SK-N-MC (cell line): ENCODE data around the gene SF3B6.
"Not testable (repeated sequence)": the region's sequence is repeated elsewhere in the genome, so short reads cannot be mapped to it uniquely, and the experiment has no call there.

Source experiments
- DNase-seq: peaks from one replicate; pipeline ENCODE4 v3.0.0-alpha.2; 2011; ENCODE audit warnings: low read depth, low spot score
- H3K27ac ChIP-seq: fragments of 200-600 bp; sonication (generic); 2 replicates; pipeline ENCODE4 v1.5.1; 2016; ENCODE audit warnings: mixed run types
- H3K36me3 ChIP-seq: fragments of 200-600 bp; sonication (generic); 2 replicates; pipeline ENCODE4 v1.6.1; 2017; ENCODE audit warnings: antibody characterized with exemption, low read length, mixed read lengths; ENCODE audit not compliant: insufficient read depth
- H3K4me3 ChIP-seq: fragments of 200-600 bp; sonication (generic); 2 replicates; pipeline ENCODE4 v1.5.1; 2016
- H3K9ac ChIP-seq: fragments of 200-600 bp; sonication (generic); 2 replicates; pipeline ENCODE4 v1.8.0; 2017; ENCODE audit warnings: mixed run types, mixed read lengths; ENCODE audit not compliant: insufficient read length
- H3K9me3 ChIP-seq: fragments of 200-600 bp; sonication (generic); 2 replicates; pipeline ENCODE4 v1.6.1; 2017; ENCODE audit warnings: low read depth, mild to moderate bottlenecking, antibody characterized with exemption, low read length, moderate library complexity, mixed read lengths
- EZH2 ChIP-seq: fragments of 200-600 bp; sonication (generic); IDR thresholded peaks from one replicate; pipeline ENCODE4 v1.6.1; 2017; ENCODE audit warnings: antibody characterized with exemption
- FOXP2 ChIP-seq: optimal IDR thresholded peaks from 2 replicates; pipeline ENCODE3; 2011; ENCODE audit warnings: mild to moderate bottlenecking, moderate library complexity; ENCODE audit not compliant: insufficient read depth; ENCODE audit errors: extremely low read length, control extremely low read depth
- POLR2AphosphoS5 ChIP-seq: IDR thresholded peaks from 2 replicates; pipeline ENCODE4 v1.6.1; 2012; ENCODE audit warnings: mild to moderate bottlenecking, low read depth, low read length, borderline replicate concordance

Gene SF3B6

GRCh38 chr2:24115057-24115456 lies 38.9 kb upstream of the SF3B6 start:
- Histone ChIP-seq H3K27ac (no peak overlapping the region), H3K4me3 (no peak overlapping the region), H3K9ac (no peak overlapping the region), H3K9me3 (no peaks in the 10 kb centered on the region), H3K36me3 (no peaks in the 10 kb centered on the region)
- no peak for DNase-seq
- no peak for TF ChIP-seq FOXP2
- TF ChIP-seq EZH2: no peak
- TF ChIP-seq POLR2AphosphoS5: no peak

- no peak for DNase-seq
Observed at GRCh38 chr2:24111407-24111901, 35.3 kb upstream of the SF3B6 start.

GRCh38 chr2:24110660-24111303 lies 34.7 kb upstream of the SF3B6 start:
- H3K4me3 ChIP-seq: no peak overlapping the region
- no peak for DNase-seq
- TF ChIP-seq FOXP2 (no peak), EZH2 (no peak), POLR2AphosphoS5 (no peak)
- H3K9ac ChIP-seq: no peak overlapping the region
- no peaks in the 10 kb centered on the region for H3K36me3 ChIP-seq
- no peak overlapping the region for H3K27ac ChIP-seq
- H3K9me3 ChIP-seq: no peaks in the 10 kb centered on the region

More at GRCh38 chr2:24111407-24111901, 35.3 kb upstream of the SF3B6 start:
- H3K27ac ChIP-seq: no peak overlapping the region
- H3K36me3 ChIP-seq: no peaks in the 10 kb centered on the region
- H3K9ac ChIP-seq: no peak overlapping the region
- no peaks in the 10 kb centered on the region for H3K9me3 ChIP-seq
- no peak for TF ChIP-seq EZH2
- TF ChIP-seq FOXP2: no peak
- no peak for TF ChIP-seq POLR2AphosphoS5
- H3K4me3 ChIP-seq: no peak overlapping the region

- DNase-seq, H3K4me3 ChIP-seq, H3K9ac ChIP-seq, H3K36me3 ChIP-seq, H3K9me3 ChIP-seq, H3K27ac ChIP-seq: not testable (repeated sequence)
Observed at GRCh38 chr2:24109431-24109830, 33.3 kb upstream of the SF3B6 start.

- Histone ChIP-seq H3K36me3 (no peaks in the 10 kb centered on the region), H3K27ac (no peak overlapping the region), H3K4me3 (no peak overlapping the region), H3K9me3 (no peaks in the 10 kb centered on the region), H3K9ac (no peak overlapping the region)
- DNase-seq: no peak
- TF ChIP-seq EZH2 (no peak), FOXP2 (no peak), POLR2AphosphoS5 (no peak)
Observed at GRCh38 chr2:24107336-24107735, 31.2 kb upstream of the SF3B6 start.

- H3K4me3 ChIP-seq: no peak overlapping the region
- no peaks in the 10 kb centered on the region for H3K9me3 ChIP-seq
- DNase-seq: no peak
- H3K36me3 ChIP-seq: no peaks in the 10 kb centered on the region
- no peak overlapping the region for H3K27ac ChIP-seq
- no peak overlapping the region for H3K9ac ChIP-seq
- no peak for TF ChIP-seq FOXP2
- no peak for TF ChIP-seq EZH2
- no peak for TF ChIP-seq POLR2AphosphoS5
Observed at GRCh38 chr2:24106786-24107185, 30.7 kb upstream of the SF3B6 start.

- no peak for DNase-seq
- no peak overlapping the region for H3K4me3 ChIP-seq
- TF ChIP-seq EZH2 (no peak), FOXP2 (no peak), POLR2AphosphoS5 (no peak)
- H3K9ac ChIP-seq: no peak overlapping the region
- H3K36me3 ChIP-seq: no peaks in the 10 kb centered on the region
- no peaks in the 10 kb centered on the region for H3K9me3 ChIP-seq
- no peak overlapping the region for H3K27ac ChIP-seq
Observed at GRCh38 chr2:24105816-24106215, 29.7 kb upstream of the SF3B6 start.

GRCh38 chr2:24104906-24105305 lies 28.8 kb upstream of the SF3B6 start:
- no peaks in the 10 kb centered on the region for H3K36me3 ChIP-seq
- no peak overlapping the region for H3K4me3 ChIP-seq
- no peak for DNase-seq
- no peak overlapping the region for H3K9ac ChIP-seq
- no peak overlapping the region for H3K27ac ChIP-seq
- TF ChIP-seq FOXP2 (no peak), POLR2AphosphoS5 (no peak), EZH2 (no peak)
- no peaks in the 10 kb centered on the region for H3K9me3 ChIP-seq

GRCh38 chr2:24104110-24104650 lies 28.1 kb upstream of the SF3B6 start:
- H3K27ac ChIP-seq: no peak overlapping the region
- no peak overlapping the region for H3K4me3 ChIP-seq
- H3K9me3 ChIP-seq: no peaks in the 10 kb centered on the region
- DNase-seq: no peak
- TF ChIP-seq FOXP2 (no peak), EZH2 (no peak), POLR2AphosphoS5 (no peak)
- no peaks in the 10 kb centered on the region for H3K36me3 ChIP-seq
- no peak overlapping the region for H3K9ac ChIP-seq
